ENCODE measurements around the gene ITPA.
"Not testable (repeated sequence)": the region's sequence is repeated elsewhere in the genome, so short reads cannot be mapped to it uniquely, and the experiment has no call there.

Gene ITPA

DNA sequence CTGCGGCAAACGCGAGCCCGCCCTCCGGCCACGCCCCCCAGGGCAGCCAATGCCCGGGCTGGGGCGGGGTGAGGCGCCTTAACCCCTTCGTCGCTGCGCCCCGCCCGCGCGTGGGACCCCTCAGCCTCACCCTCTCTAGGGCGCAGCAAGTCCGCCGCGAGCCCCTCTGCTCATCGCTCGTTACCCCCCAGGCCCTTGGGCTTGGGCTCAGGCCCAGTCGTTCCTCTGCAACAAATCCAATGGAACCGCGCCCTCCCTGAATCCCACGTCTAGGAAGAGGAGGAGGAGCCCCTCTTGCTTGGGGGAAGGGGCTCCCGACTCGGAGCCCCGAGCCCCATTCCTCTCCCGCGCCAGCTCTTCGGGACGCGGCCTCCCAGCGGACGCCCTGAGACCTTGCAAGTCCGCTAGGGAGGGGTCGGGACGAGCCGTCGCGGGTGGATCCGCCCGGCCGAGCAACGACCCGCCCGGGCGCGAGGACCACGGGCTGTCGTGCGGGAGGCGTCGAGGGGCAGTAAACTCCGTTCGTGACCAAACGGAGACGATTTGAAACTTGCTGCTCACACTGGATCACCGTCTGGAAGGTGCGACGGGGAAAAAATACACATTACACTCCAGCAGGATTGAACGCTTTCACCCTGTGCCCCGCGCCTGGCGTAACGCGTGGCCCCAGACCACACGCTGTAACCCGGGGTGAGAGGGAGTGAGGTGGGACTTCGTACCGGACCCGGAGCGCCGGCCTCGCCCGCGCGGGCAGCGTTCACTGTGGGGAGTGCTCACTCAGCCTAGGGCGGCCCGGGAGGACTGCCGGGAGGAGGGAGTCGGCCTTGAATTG is 35.5 kb upstream of the ITPA start:
- Histone ChIP-seq H3K27ac (ENCODE audit: low read length) (no peak overlapping the region), H3K4me3 (ENCODE audit: low read length) (peak overlapping the region; percentile 95; the same call in 1 of the 2 replicates), H3K27me3 (ENCODE audit: control insufficient read depth, insufficient read depth, low read length) (no peaks in the 10 kb centered on the region), H3K36me3 (ENCODE audit: control insufficient read depth, insufficient read depth, low read length) (no peaks in the 10 kb centered on the region), H3K9me3 (ENCODE audit: control insufficient read depth, insufficient read depth, low read length) (no peaks in the 10 kb centered on the region), H3K4me1 (ENCODE audit: control insufficient read depth, insufficient read depth, low read length) (peaks cover 6% of the 10 kb centered on the region)
- DNase-seq (ENCODE audit: low read depth, low spot score) = peak; percentile 54
- WGBS (ENCODE audit: insufficient coverage, insufficient read length) = no CpG with 5 or more reads among the region's 84 CpGs

GRCh38 chr20:3174442-3175261 is 34.6 kb upstream of the ITPA start:
- peaks cover 1% of the 10 kb centered on the region; the same call in 1 of the 2 replicates for H3K4me1 ChIP-seq (ENCODE audit: control insufficient read depth, insufficient read depth, low read length)
- H3K27ac ChIP-seq (ENCODE audit: low read length) = no peak overlapping the region
- WGBS (ENCODE audit: insufficient coverage, insufficient read length) = no CpG with 5 or more reads among the region's 13 CpGs

DNA sequence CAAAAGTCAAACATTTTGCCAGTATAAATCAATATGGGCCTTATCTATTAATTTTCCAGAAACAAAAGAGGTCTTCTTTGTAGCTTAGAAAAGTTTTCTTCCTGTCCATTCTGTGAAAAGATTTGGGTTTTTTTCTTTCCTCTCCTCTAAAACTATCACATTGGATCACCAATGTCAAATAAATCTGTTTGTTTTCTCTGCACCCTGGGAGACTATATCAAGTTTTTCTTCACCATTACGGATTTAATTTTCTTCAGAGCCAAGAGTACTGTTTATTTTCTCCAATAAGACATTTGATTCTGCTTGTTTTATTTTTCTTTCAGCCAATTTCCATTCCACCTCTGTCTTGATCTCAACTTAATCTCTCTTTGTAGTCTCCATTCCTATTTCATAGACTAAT is 34.0 kb upstream of the ITPA start:
- no peak for DNase-seq (ENCODE audit: low read depth, low spot score)
- Histone ChIP-seq H3K4me3 (ENCODE audit: low read length) (no peak overlapping the region), H3K9me3 (ENCODE audit: control insufficient read depth, insufficient read depth, low read length) (no peaks in the 10 kb centered on the region), H3K4me1 (ENCODE audit: control insufficient read depth, insufficient read depth, low read length) (peaks cover 1% of the 10 kb centered on the region; the same call in 1 of the 2 replicates), H3K36me3 (ENCODE audit: control insufficient read depth, insufficient read depth, low read length) (no peaks in the 10 kb centered on the region), H3K27me3 (ENCODE audit: control insufficient read depth, insufficient read depth, low read length) (no peaks in the 10 kb centered on the region), H3K27ac (ENCODE audit: low read length) (no peak overlapping the region)
- no CpG with 5 or more reads among the region's 1 CpG for WGBS (ENCODE audit: insufficient coverage, insufficient read length)

More at GRCh38 chr20:3174442-3175261, 34.6 kb upstream of the ITPA start:
- H3K4me3 ChIP-seq (ENCODE audit: low read length) = peak overlapping the region; percentile 95; the same call in 1 of the 2 replicates
- DNase-seq (ENCODE audit: low read depth, low spot score) = no peak
- H3K27me3 ChIP-seq (ENCODE audit: control insufficient read depth, insufficient read depth, low read length) = no peaks in the 10 kb centered on the region
- H3K9me3 ChIP-seq (ENCODE audit: control insufficient read depth, insufficient read depth, low read length) = no peaks in the 10 kb centered on the region
- H3K36me3 ChIP-seq (ENCODE audit: control insufficient read depth, insufficient read depth, low read length) = no peaks in the 10 kb centered on the region

DNA sequence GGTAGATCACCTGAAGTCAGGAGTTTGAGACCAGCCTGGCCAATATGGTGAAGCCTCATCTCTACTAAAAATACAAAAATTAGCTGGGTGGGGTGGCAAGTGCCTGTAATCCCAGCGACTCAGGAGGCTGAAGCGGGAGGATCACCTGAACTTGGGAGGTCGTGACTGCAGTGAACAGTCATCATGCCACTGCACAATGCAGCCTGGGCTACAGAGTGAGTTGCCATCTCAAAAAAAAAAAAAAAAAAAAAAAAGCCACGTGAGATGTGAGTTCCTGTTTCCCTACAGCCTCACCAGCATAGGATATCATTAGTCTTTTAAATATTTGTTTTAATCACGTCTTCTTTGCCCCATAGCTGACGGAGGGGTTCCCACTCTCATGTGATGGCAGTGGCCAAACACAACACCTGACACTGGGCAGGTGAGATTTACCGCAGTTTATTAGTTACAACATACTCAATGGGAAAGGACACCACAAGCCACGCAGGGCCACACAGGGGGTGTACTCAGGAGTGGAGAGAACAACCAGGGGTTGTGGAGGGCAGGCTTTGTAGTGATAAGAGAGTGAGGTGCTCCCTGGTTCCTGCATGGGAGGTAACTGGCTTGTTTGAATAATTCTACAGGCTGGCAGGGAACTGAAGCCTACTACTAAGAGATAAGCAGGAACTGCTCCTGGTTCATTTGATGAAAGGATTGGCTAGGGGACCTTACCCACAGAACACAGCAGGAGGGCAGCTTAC is 31.4 kb upstream of the ITPA start:
- no peak for DNase-seq (ENCODE audit: low read depth, low spot score)
- Histone ChIP-seq H3K4me3 (ENCODE audit: low read length) (no peak overlapping the region), H3K36me3 (ENCODE audit: control insufficient read depth, insufficient read depth, low read length) (no peaks in the 10 kb centered on the region), H3K9me3 (ENCODE audit: control insufficient read depth, insufficient read depth, low read length) (no peaks in the 10 kb centered on the region), H3K27ac (ENCODE audit: low read length) (no peak overlapping the region), H3K27me3 (ENCODE audit: control insufficient read depth, insufficient read depth, low read length) (no peaks in the 10 kb centered on the region), H3K4me1 (ENCODE audit: control insufficient read depth, insufficient read depth, low read length) (no peaks in the 10 kb centered on the region)
- WGBS (ENCODE audit: insufficient coverage, insufficient read length) = no CpG with 5 or more reads among the region's 8 CpGs

DNA sequence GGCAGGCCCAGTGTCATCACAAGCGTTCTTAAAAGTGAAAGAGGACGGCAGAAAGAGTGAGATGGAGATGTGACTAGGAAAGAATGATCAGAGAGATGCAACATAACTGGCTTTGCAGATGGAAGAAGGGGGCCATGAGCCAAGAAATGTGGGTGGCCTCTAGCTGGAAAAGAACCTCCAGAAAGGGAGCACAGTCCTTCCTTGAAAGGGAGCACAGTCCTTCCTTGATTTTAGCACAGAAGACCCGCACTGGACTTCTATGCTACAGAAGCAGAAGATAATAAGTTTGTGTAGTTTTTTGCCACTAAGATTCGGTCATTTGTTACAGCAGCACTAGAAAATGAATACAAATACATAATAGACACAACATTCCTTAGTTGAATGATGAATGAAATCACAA is 29.0 kb upstream of the ITPA start:
- WGBS (ENCODE audit: insufficient coverage, insufficient read length) = no CpG with 5 or more reads among the region's 4 CpGs
- no peak for DNase-seq (ENCODE audit: low read depth, low spot score)

DNA sequence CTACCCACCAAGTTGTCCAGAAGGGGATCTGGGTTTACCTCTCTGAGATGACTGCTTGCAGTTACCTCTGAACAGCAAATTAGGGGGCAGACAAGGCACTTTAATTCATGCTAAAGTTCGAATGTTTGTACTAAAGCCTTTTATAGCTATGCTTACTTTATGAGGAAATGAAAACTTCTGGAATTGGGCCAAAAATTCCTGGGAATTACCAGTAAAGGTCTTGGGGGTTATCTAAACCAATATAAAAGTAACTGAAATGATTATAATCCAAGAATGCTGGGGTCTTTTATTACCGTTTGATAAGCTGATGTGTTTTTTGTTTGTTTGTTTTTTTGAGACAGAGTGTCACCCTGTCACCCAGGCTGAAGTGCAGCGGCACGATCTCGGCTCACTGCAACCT is 28.0 kb upstream of the ITPA start:
- H3K36me3 ChIP-seq (ENCODE audit: control insufficient read depth, insufficient read depth, low read length) = no peaks in the 10 kb centered on the region
- H3K9me3 ChIP-seq (ENCODE audit: control insufficient read depth, insufficient read depth, low read length) = no peaks in the 10 kb centered on the region
- no peaks in the 10 kb centered on the region for H3K27me3 ChIP-seq (ENCODE audit: control insufficient read depth, insufficient read depth, low read length)
- H3K27ac ChIP-seq (ENCODE audit: low read length) = no peak overlapping the region
- no peaks in the 10 kb centered on the region for H3K4me1 ChIP-seq (ENCODE audit: control insufficient read depth, insufficient read depth, low read length)
- no peak for DNase-seq (ENCODE audit: low read depth, low spot score)
- no peak overlapping the region for H3K4me3 ChIP-seq (ENCODE audit: low read length)
- WGBS (ENCODE audit: insufficient coverage, insufficient read length) = no CpG with 5 or more reads among the region's 5 CpGs

More for the DNA sequence above, 29.0 kb upstream of the ITPA start:
- Histone ChIP-seq H3K4me3 (ENCODE audit: low read length) (no peak overlapping the region), H3K27me3 (ENCODE audit: control insufficient read depth, insufficient read depth, low read length) (no peaks in the 10 kb centered on the region), H3K27ac (ENCODE audit: low read length) (no peak overlapping the region), H3K4me1 (ENCODE audit: control insufficient read depth, insufficient read depth, low read length) (no peaks in the 10 kb centered on the region), H3K36me3 (ENCODE audit: control insufficient read depth, insufficient read depth, low read length) (no peaks in the 10 kb centered on the region), H3K9me3 (ENCODE audit: control insufficient read depth, insufficient read depth, low read length) (no peaks in the 10 kb centered on the region)

DNA sequence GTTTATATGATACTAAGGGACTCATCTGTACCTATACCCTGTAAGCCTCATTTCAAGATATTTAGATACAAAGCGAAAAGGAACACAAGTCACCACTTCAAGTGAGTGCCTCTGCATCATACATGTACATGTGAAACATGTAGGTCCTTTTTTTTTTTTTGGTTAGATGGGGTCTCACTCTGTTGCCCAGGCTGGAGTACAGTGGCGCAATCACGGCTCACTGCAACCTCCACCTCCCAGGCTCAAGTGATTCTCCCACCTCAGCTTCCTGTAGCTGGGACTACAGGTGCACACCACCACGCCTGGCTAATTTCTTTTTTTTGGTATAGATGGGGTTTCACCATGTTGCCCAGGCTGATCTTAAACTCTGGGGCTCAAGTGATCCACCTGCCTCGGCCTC is 26.9 kb upstream of the ITPA start:
- not testable (repeated sequence) for H3K27ac ChIP-seq (ENCODE audit: low read length); H3K9me3 ChIP-seq (ENCODE audit: control insufficient read depth, insufficient read depth, low read length); H3K4me3 ChIP-seq (ENCODE audit: low read length); DNase-seq (ENCODE audit: low read depth, low spot score); H3K27me3 ChIP-seq (ENCODE audit: control insufficient read depth, insufficient read depth, low read length); H3K4me1 ChIP-seq (ENCODE audit: control insufficient read depth, insufficient read depth, low read length); H3K36me3 ChIP-seq (ENCODE audit: control insufficient read depth, insufficient read depth, low read length)
- WGBS (ENCODE audit: insufficient coverage, insufficient read length) = no CpG with 5 or more reads among the region's 5 CpGs

DNA sequence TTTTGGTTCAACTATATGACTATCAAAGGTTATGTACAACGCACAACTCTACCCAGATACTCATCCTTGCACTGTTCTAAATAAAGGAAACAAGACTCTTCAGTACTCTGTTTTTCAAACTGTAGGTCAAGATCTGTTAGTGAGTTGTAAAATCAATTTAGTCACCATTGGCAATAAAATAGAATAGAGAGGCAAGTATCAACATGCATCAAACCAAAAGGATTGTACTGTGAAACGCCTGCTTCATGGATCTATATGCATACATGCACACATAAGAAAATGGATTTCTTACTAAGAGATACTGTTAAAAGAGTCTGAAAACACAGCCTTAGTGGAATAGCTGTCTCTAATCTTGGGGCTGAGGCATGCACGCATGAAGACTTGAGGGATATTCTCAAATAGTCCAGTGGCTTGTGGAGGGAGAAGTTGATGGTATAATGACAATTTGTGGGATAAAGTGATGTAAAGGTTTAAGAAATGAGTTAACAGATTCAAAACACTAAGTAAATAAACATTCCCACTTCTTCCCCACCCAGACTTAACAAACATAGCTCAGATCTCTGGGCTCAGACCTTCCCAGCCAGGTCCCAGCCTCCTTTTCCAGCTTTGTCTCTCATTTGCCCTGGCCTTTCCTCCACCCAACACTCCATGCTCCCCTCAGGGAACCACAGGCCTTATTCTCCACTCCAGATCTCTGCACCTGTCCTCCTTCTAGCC is 25.2 kb upstream of the ITPA start:
- no peak for DNase-seq (ENCODE audit: low read depth, low spot score)
- WGBS (ENCODE audit: insufficient coverage, insufficient read length) = no CpG with 5 or more reads among the region's 3 CpGs
- no peaks in the 10 kb centered on the region for H3K27me3 ChIP-seq (ENCODE audit: control insufficient read depth, insufficient read depth, low read length)
- H3K4me3 ChIP-seq (ENCODE audit: low read length) = no peak overlapping the region
- H3K4me1 ChIP-seq (ENCODE audit: control insufficient read depth, insufficient read depth, low read length) = no peaks in the 10 kb centered on the region
- no peak overlapping the region for H3K27ac ChIP-seq (ENCODE audit: low read length)
- no peaks in the 10 kb centered on the region for H3K36me3 ChIP-seq (ENCODE audit: control insufficient read depth, insufficient read depth, low read length)
- no peaks in the 10 kb centered on the region for H3K9me3 ChIP-seq (ENCODE audit: control insufficient read depth, insufficient read depth, low read length)

GRCh38 chr20:3187861-3188260 is 21.4 kb upstream of the ITPA start:
- H3K9me3 ChIP-seq (ENCODE audit: control insufficient read depth, insufficient read depth, low read length); DNase-seq (ENCODE audit: low read depth, low spot score); H3K4me3 ChIP-seq (ENCODE audit: low read length); H3K27ac ChIP-seq (ENCODE audit: low read length); H3K4me1 ChIP-seq (ENCODE audit: control insufficient read depth, insufficient read depth, low read length); H3K27me3 ChIP-seq (ENCODE audit: control insufficient read depth, insufficient read depth, low read length): not testable (repeated sequence)
- peaks cover 11% of the 10 kb centered on the region; the same call in 1 of the 2 replicates for H3K36me3 ChIP-seq (ENCODE audit: control insufficient read depth, insufficient read depth, low read length)
- WGBS (ENCODE audit: insufficient coverage, insufficient read length) = no CpG with 5 or more reads among the region's 9 CpGs
